OCI-M1 (cell line): ENCODE data around the gene USH2A.

Experiments used
- DNase-seq: peaks from one replicate; lab custom pipeline; 2025; lab: John Stamatoyannopoulos, UW

Gene USH2A

GRCh38 chr1:215643592-215644321, 779.5 kb downstream of the USH2A start:
- no peak for DNase-seq

DNA sequence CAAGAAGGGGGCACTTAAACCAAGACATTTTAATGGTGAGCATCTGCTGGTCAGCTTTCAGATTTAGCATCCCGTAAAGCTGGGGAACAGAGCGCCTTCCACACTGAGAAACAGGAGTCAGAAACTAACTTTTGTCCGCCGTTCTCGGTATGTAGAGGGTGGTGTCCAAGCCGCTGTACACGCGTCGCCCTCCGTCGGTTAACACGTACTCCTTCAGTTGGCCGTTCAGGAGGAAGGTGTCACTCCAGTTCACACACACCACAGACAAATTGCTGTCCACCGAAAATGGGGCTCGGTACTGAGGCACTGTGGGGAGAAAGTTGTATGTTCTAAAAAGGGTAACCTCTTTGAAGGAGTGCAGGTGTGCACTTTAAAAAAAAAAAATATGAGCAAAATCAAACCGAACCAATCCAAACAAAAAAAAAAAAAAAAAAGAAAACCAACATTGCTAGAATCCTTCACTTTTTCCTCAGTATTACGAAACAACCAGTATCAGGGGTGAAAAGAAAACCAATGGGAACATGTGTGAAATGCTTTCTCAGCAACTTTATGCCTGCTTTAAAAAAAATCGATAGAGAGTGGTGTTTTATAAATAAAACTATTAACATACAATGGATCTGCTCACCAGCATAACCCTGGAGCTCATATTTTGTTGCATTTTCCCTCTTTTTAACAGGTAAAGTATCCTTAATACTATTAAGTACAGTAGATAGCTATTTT, 782.7 kb downstream of the USH2A start:
- no peak for DNase-seq

DNA sequence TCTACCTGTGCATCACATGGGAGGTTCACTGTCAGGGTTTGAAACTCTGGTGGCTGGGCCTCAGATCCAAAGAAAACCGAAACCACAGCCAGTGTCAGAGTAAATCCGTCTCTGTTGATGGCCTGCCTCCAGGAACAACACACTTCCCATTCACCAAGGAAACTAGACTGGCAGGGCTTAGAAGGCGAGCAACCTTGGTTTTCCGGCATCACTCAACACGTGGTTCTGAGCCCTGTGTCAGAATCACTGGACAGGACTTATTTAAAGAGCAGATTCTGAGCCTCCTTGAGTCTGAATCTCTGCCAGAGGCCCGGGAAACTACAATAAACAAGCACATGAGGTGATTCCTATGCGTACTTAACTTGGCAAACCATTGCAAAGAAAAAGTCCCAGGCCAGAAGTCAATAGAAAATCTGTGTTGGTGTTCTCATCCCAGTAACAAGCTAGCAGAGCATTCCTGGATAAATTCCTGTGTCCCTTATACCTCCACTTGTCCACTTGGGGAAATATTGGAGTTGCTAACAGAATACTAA, 786.1 kb downstream of the USH2A start:
- DNase-seq = no peak

DNA sequence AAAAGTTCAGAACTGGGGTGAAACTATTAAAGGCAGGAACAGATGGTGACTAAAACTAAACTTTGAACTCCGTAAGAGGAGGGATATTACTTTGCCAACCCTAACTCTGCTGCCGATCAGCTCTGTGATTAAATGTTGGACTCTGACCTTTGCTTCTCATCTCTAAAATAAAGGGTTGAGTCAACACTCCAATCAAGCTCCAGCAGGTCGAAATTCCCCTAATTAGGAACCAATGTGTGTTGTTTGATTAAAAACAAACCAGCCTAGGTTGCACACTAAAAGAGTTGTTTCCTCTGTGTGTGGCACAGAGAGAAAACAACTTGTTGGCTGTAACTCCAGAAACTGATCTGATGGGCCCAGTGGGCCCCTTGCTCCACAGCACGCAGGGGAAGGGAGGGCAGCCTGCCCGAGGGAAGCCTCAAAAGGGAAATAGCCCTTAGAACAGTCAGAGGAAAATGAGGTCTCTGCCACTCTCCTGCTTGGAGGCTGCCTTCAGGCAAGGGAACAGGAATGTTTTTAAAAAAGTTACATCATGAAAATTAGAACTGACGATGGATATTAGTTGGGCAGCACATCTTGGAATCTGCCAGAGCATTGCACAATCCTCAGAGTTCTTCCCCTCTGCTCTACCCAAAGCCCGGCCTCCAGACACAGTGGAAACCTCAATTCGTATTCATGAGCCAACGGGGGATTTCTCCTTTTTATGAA, 786.8 kb downstream of the USH2A start:
- DNase-seq = no peak

DNA sequence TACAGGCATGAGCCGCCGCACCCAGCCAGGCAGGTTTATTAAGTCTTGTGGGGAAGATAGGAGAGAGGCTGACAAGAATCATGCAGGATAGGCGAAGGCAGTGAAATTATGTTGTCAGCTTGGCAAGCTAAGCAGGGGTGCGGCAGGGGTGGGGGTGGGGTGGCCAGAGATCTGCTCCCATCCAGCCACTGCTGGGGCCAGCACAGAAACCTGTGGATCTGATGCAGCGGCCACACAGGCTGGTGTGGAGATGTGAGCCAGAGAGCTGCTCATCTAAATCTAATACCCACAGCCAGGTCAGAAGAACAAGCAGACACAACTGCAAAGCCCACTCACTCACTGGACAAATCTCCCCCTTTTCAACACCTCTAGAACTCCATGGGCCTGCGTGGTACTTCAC, 787.4 kb downstream of the USH2A start:
- no peak for DNase-seq

GRCh38 chr1:215631489-215631888, 791.8 kb downstream of the USH2A start:
- DNase-seq = no peak

- DNase-seq = no peak
These were observed 792.2 kb downstream of the USH2A start for GRCh38 chr1:215631040-215631439.

DNA sequence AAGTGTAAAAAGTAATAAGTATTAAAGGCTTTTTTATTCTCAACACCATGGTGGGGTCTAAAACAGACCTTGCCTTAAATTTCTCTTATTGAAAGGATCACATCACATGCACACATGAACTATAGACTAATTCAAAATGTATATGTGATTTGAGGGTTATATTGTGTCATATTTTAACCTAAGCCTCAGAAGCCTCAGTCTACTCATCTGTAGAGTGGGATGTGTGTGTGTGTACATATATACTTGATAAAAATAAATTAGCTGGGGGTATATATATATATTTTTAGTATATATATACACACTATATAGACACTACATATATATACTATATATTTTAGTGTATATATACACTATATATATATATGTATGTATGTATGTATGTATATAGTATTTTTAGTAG, 797.3 kb downstream of the USH2A start:
- no peak for DNase-seq

DNA sequence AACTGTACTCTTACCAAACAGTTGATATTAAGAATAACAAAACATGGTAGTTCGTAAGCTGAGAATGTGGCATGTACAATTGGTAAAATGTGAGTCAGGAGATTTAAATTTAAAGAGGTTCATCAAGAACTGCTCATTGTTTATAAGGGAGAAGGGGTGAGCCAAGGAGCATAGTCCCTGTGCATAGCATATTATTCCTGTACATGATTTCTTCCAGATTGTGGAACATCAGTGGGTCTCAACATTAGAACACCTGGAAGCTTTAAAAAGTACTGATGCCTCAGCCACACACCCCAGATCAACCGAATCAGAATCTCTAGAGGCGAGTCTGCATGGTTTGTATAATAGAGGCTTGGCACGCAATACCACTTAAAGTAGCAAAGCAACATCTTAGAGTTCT, 800.1 kb downstream of the USH2A start:
- DNase-seq = no peak

DNA sequence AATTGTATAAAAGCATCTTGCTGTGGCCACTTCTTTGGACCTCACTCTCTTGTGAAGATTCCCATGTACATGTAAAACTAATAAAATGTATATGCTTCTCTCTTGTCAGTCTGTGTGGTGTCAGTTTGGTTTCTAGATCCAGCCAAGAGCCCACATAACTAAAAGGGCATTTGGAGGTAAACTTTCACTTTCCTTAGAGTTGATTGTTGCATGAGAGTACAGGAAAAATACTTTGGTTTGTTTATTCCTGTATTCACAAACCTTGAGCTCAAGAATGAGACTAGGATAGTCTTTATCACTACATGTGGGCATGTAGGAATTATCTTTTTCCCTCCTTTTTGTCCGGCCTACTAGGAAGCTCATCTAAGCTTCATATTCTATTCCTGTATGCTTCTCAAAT, 805.3 kb downstream of the USH2A start:
- DNase-seq = peak; percentile 10

DNA sequence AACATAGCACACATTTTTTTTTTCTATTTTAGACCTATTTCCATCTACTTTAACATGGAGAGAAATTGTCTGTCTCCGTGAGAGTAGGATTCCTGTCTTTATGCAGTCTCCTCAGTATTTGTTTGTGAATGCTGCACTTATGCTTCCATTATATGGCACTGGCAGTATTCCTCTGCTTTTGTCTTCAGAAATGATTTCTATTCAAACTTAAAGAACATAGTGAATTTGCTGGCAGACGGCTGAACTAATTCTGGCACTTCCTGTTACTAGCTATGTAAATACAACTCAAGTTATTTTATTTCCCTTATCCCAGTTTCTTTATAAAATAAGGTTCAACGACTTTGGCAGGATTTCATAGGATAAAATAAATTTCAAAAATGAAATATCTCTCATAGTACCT, 810.9 kb downstream of the USH2A start:
- DNase-seq = no peak

- no peak for DNase-seq
These were observed 814.6 kb downstream of the USH2A start for GRCh38 chr1:215608646-215609045.

- DNase-seq = no peak
These were observed 815.8 kb downstream of the USH2A start for GRCh38 chr1:215607412-215607811.

GRCh38 chr1:215606564-215607168, 816.6 kb downstream of the USH2A start:
- peak; percentile 61 for DNase-seq

DNA sequence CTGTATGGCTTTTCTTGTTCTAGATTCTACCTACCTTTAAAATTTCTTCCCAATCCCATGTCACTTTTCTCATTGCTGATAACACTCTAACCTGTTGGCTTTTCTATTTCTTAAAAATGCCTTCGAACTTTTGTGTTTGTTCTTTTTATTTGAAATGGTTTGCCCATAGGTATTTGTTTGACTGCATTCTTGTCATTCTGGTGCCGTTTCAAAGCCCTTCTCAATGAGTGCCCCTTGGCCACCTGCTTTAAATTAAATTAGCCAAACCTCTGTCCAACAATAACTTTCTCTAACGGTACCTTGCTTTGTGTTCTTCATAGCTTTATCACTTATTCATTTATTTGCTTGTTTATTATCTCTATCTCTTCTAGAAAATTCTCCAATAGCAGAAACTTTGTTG, 817.2 kb downstream of the USH2A start:
- DNase-seq = no peak

- no peak for DNase-seq
These were observed 818.1 kb downstream of the USH2A start for GRCh38 chr1:215605011-215605621.

DNA sequence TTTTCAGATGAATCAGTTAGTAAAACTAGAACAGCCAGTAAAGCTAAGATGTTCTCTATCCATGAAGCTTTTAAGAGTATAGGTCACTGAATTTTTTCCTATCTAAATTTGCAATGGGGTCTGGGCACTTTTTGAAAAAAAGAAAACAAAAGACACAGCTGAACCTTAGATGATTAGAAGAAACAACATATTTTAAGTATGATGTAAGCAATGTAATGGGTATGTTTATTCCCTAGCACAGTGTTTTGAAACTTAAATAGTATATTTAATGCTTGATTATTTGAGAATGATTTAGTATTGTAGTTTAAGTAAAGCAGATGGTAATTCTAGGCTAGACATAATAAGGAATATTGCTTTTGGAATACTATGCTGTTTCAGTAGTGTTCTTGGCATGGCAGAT, 819.9 kb downstream of the USH2A start:
- DNase-seq = no peak

- no peak for DNase-seq
These were observed 822.0 kb downstream of the USH2A start for GRCh38 chr1:215601276-215601675.

GRCh38 chr1:215600867-215601266, 822.4 kb downstream of the USH2A start:
- no peak for DNase-seq

- DNase-seq = peak; percentile 23
These were observed 822.9 kb downstream of the USH2A start for GRCh38 chr1:215600258-215600792.

GRCh38 chr1:215599418-215600074, 823.7 kb downstream of the USH2A start:
- DNase-seq = peak; percentile 78
